ENCODE data around the gene AP1M1. TPM values are rescaled to one million over a fixed set of nuclear protein-coding genes. Genes with fewer than 3 reads are reported as not detected.
"Not testable (repeated sequence)": the region's sequence is repeated elsewhere in the genome, so short reads cannot be mapped to it uniquely, and the experiment has no call there.

AP1M1 gene
- total and polyA plus RNA-seq, 2 experiments from 2014 or later: 114 to 158 TPM

GRCh38 chr19:16284505-16284904, 86.8 kb downstream of the AP1M1 start:
- Histone ChIP-seq H3K4me1 (ENCODE audit: low read depth) (peaks cover 22% of the 10 kb centered on the region), H3K27me3 (no peaks in the 10 kb centered on the region), H3K27ac (no peak overlapping the region), H3K36me3 (no peaks in the 10 kb centered on the region), H3K9me3 (ENCODE audit: low read depth) (no peaks in the 10 kb centered on the region), H3K4me3 (no peak overlapping the region)
- TF ChIP-seq CTCF (IDR thresholded peaks at IDR 0.05; ENCODE audit: low read depth, low read length): no peak
- no peak for DNase-seq (ENCODE audit: low read depth in 1 of 2, low spot score in 1 of 2)

- H3K27me3 ChIP-seq; DNase-seq (ENCODE audit: low read depth in 1 of 2, low spot score in 1 of 2); H3K9me3 ChIP-seq (ENCODE audit: low read depth); H3K27ac ChIP-seq; H3K4me3 ChIP-seq; H3K36me3 ChIP-seq: not testable (repeated sequence)
- peaks cover 22% of the 10 kb centered on the region for H3K4me1 ChIP-seq (ENCODE audit: low read depth)
Measured at GRCh38 chr19:16285079-16285478, 87.4 kb downstream of the AP1M1 start.

- peak; percentile 10 to 53 for DNase-seq (ENCODE audit: low read depth in 1 of 2, low spot score in 1 of 2)
- Histone ChIP-seq H3K4me3 (no peak overlapping the region), H3K4me1 (ENCODE audit: low read depth) (peaks cover 22% of the 10 kb centered on the region), H3K27ac (peak overlapping the region; percentile 81), H3K9me3 (ENCODE audit: low read depth) (no peaks in the 10 kb centered on the region), H3K27me3 (no peaks in the 10 kb centered on the region), H3K36me3 (no peaks in the 10 kb centered on the region)
- TF ChIP-seq CTCF (IDR thresholded peaks at IDR 0.05; ENCODE audit: low read depth, low read length): no peak
Measured at GRCh38 chr19:16285769-16286498, 88.2 kb downstream of the AP1M1 start.

- no peaks in the 10 kb centered on the region for H3K27me3 ChIP-seq
- DNase-seq (ENCODE audit: low read depth in 1 of 2, low spot score in 1 of 2): peak in 1 of 2 donors; percentile 38
- no peaks in the 10 kb centered on the region for H3K9me3 ChIP-seq (ENCODE audit: low read depth)
- H3K27ac ChIP-seq: no peak overlapping the region
- peaks cover 27% of the 10 kb centered on the region for H3K4me1 ChIP-seq (ENCODE audit: low read depth)
- TF ChIP-seq CTCF (IDR thresholded peaks at IDR 0.05; ENCODE audit: low read depth, low read length): no peak
- no peaks in the 10 kb centered on the region for H3K36me3 ChIP-seq
- H3K4me3 ChIP-seq: no peak overlapping the region
Measured at GRCh38 chr19:16288544-16288943, 90.8 kb downstream of the AP1M1 start.

GRCh38 chr19:16289594-16289993, 91.9 kb downstream of the AP1M1 start:
- Histone ChIP-seq H3K27ac (no peak overlapping the region), H3K4me1 (ENCODE audit: low read depth) (peaks cover 23% of the 10 kb centered on the region), H3K27me3 (no peaks in the 10 kb centered on the region), H3K4me3 (no peak overlapping the region), H3K36me3 (no peaks in the 10 kb centered on the region), H3K9me3 (ENCODE audit: low read depth) (no peaks in the 10 kb centered on the region)
- DNase-seq (ENCODE audit: low read depth in 1 of 2, low spot score in 1 of 2): no peak
- TF ChIP-seq CTCF (IDR thresholded peaks at IDR 0.05; ENCODE audit: low read depth, low read length): no peak

- Histone ChIP-seq H3K36me3 (no peaks in the 10 kb centered on the region), H3K9me3 (ENCODE audit: low read depth) (no peaks in the 10 kb centered on the region), H3K27ac (no peak overlapping the region), H3K4me1 (ENCODE audit: low read depth) (peaks cover 23% of the 10 kb centered on the region), H3K27me3 (no peaks in the 10 kb centered on the region), H3K4me3 (no peak overlapping the region)
- no peak for TF ChIP-seq CTCF (IDR thresholded peaks at IDR 0.05; ENCODE audit: low read depth, low read length)
- no peak for DNase-seq (ENCODE audit: low read depth in 1 of 2, low spot score in 1 of 2)
Measured at GRCh38 chr19:16290692-16291091, 93.0 kb downstream of the AP1M1 start.

All from cardiac muscle cell (in vitro differentiated cells and primary cell).